Neural progenitor cell (in vitro differentiated cells): ENCODE measurements around the gene LDB2. TPM values are rescaled to one million over a fixed set of nuclear protein-coding genes. Genes with fewer than 3 reads are reported as not detected.

ENCODE experiments used
- DNase-seq: peaks from one replicate; pipeline ENCODE4 v3.0.0-alpha.2; 2016; ENCODE audit warnings: low spot score
- H2AFZ ChIP-seq: fragments of 200-600 bp; sonication (generic); replicated peaks from 2 replicates; pipeline ENCODE4 v1.6.1; 2016; ENCODE audit warnings: antibody characterized with exemption
- H3F3A ChIP-seq: fragments of 200-600 bp; sonication (generic); 2 replicates; pipeline ENCODE4 v1.6.1; 2016; ENCODE audit warnings: antibody characterized with exemption, low read depth
- H3K27ac ChIP-seq: fragments of 200-600 bp; sonication (generic); 2 replicates; pipeline ENCODE4 v1.5.1; 2016; ENCODE audit warnings: mild to moderate bottlenecking
- H3K27me3 ChIP-seq: fragments of 200-600 bp; sonication (generic); 2 replicates; pipeline ENCODE4 v1.6.1; 2016; ENCODE audit warnings: mild to moderate bottlenecking, moderate library complexity
- H3K36me3 ChIP-seq: fragments of 200-600 bp; sonication (generic); 2 replicates; pipeline ENCODE4 v1.5.1; 2016
- H3K4me1 ChIP-seq: fragments of 200-600 bp; sonication (generic); 2 replicates; pipeline ENCODE4 v1.6.1; 2016; ENCODE audit warnings: mixed run types
- H3K4me2 ChIP-seq: fragments of 200-600 bp; sonication (generic); 2 replicates; pipeline ENCODE4 v1.6.1; 2016
- H3K4me3 ChIP-seq: fragments of 200-600 bp; sonication (generic); 2 replicates; pipeline ENCODE4 v1.5.1; 2016
- H3K79me2 ChIP-seq: fragments of 200-600 bp; sonication (generic); 2 replicates; pipeline ENCODE4 v1.6.1; 2016; ENCODE audit warnings: low read depth
- H3K9ac ChIP-seq: fragments of 200-600 bp; sonication (generic); 2 replicates; pipeline ENCODE4 v1.6.1; 2016
- H3K9me3 ChIP-seq: fragments of 200-600 bp; sonication (generic); 2 replicates; pipeline ENCODE4 v1.5.1; 2016; ENCODE audit warnings: low read depth
- H4K20me1 ChIP-seq: fragments of 200-600 bp; sonication (generic); 2 replicates; pipeline ENCODE4 v1.6.1; 2016; ENCODE audit warnings: low read depth
- H3K27ac Mint-ChIP-seq: 3 replicates; pipeline ENCODE4 v1.8.0; 2021; ENCODE audit warnings: mixed read lengths
- H3K27me3 Mint-ChIP-seq: 2 replicates; pipeline ENCODE4 v1.8.0; 2022; ENCODE audit warnings: low read depth, mild to moderate bottlenecking, inconsistent platforms, moderate library complexity, mixed read lengths; ENCODE audit not compliant: insufficient read depth
- H3K36me3 Mint-ChIP-seq: 3 replicates; pipeline ENCODE4 v1.8.0; 2021; ENCODE audit warnings: mixed read lengths
- H3K4me1 Mint-ChIP-seq: 3 replicates; pipeline ENCODE4 v1.8.0; 2021; ENCODE audit warnings: mixed read lengths
- H3K4me3 Mint-ChIP-seq: 3 replicates; pipeline ENCODE4 v1.8.0; 2021; ENCODE audit warnings: mild to moderate bottlenecking, moderate library complexity, mixed read lengths
- H3K9me3 Mint-ChIP-seq: 3 replicates; pipeline ENCODE4 v1.8.0; 2020; ENCODE audit warnings: mixed read lengths
- EZH2 ChIP-seq: fragments of 200-600 bp; sonication (generic); IDR thresholded peaks from 2 replicates; pipeline ENCODE4 v1.6.1; 2017; ENCODE audit warnings: antibody characterized with exemption, mild to moderate bottlenecking, moderate library complexity
- EZH2phosphoT487 ChIP-seq: fragments of 200-600 bp; sonication (generic); IDR thresholded peaks from 2 replicates; pipeline ENCODE4 v1.6.1; 2017; ENCODE audit warnings: antibody characterized with exemption
- total RNA-seq: library from RNA; depleted of rRNA; stranded (reverse); fragments of >200 nt; gene quantifications from 2 replicates; pipeline ENCODE4 v1.2.3, GENCODE V29; 2015; ENCODE audit warnings: low replicate concordance
- TF ChIP-seq, protein P1 (sequence below): fragments of 200-600 bp; sonication (generic); IDR thresholded peaks from 2 replicates; pipeline ENCODE4 v1.5.1; 2017; ENCODE audit warnings: antibody characterized with exemption, mild to moderate bottlenecking

LDB2 gene
- total RNA-seq, 1 donor from 2014 or later: 24.3 TPM

DNA sequence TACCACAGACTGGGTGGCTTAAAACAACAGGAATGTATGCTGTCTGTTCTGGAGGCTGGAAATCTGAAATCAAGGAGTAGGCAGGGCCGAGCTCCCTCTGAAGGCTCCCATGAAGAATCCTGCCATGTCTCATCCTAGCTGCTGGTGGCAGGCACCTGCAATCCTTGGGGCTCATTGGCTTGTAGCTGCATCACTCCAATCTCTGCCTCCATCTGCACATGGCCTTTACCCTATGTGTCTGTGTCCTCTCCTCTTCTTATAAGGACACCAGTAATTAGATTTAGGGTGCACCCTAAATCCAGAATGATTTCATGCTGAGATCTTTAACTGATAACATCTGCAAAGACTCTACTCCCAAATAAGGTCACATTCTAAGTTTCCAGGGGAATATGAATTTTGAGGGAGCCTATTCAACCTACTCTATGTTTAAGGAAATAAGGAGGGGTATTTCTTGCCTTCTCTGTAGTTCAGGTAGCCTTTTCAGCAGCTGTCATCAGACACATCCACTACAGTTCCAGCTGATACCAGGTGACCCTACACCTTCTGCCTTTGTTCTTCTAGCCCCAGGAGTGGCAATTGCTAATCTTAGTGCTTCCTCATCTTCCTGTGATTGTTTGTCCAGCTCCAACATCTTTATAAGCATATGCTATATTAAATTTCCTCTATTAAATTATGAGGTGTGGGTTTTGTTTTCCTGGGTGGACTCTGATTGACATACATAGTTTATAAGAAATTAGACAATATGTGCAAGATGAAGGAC is 377.1 kb downstream of the LDB2 start:
- DNase-seq: no peak

DNA sequence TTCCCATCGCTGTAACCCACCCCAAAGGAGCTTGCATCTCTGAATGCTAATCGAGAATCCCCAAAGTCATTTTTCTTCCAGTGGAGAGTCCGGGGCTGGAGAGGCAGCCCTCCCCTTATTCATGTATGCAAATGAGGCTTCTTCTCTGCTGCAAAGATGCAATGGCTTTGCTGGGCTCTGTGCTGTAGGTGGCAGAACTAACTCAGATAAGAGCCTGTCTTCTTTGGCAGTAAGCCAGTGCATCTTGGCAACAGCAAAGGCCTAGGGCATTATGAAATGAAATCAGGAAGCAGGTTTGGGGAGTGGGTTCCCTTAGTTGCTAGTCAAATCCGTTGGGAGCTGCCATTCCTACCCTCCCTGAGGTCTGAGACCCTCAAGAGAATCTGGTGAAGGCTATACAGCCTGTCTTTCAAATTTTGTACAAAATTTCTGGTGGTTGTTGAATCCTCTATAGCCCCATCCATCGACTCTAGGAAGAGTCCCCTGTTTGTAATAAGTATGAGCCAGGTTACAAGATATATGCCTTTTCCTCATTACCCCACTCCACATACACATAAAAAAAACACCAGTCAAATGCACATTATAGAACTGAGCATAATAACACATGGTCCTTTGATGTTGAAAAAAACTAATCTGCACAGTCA is 381.5 kb downstream of the LDB2 start:
- Histone ChIP-seq H2AFZ (no peak overlapping the region), H3K27ac (no peak overlapping the region), H3K36me3 (no peaks in the 10 kb centered on the region), H4K20me1 (no peaks in the 10 kb centered on the region), H3K4me2 (no peak overlapping the region), H3K4me3 (no peak overlapping the region), H3K9me3 (no peaks in the 10 kb centered on the region), H3K4me1 (no peaks in the 10 kb centered on the region), H3K9ac (no peak overlapping the region), H3K79me2 (no peaks in the 10 kb centered on the region), H3F3A (no peaks in the 10 kb centered on the region), H3K27me3 (no peaks in the 10 kb centered on the region)
- peak overlapping the region; percentile 7 for H3K27ac Mint-ChIP-seq
- no peak for TF ChIP-seq EZH2
- TF ChIP-seq, protein P1, sequence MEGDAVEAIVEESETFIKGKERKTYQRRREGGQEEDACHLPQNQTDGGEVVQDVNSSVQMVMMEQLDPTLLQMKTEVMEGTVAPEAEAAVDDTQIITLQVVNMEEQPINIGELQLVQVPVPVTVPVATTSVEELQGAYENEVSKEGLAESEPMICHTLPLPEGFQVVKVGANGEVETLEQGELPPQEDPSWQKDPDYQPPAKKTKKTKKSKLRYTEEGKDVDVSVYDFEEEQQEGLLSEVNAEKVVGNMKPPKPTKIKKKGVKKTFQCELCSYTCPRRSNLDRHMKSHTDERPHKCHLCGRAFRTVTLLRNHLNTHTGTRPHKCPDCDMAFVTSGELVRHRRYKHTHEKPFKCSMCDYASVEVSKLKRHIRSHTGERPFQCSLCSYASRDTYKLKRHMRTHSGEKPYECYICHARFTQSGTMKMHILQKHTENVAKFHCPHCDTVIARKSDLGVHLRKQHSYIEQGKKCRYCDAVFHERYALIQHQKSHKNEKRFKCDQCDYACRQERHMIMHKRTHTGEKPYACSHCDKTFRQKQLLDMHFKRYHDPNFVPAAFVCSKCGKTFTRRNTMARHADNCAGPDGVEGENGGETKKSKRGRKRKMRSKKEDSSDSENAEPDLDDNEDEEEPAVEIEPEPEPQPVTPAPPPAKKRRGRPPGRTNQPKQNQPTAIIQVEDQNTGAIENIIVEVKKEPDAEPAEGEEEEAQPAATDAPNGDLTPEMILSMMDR: peak; percentile 33
- H3K36me3 Mint-ChIP-seq: no peaks in the 10 kb centered on the region
- H3K9me3 Mint-ChIP-seq: no peaks in the 10 kb centered on the region
- no peak overlapping the region for H3K4me3 Mint-ChIP-seq
- H3K27me3 Mint-ChIP-seq: peaks cover 2% of the 10 kb centered on the region
- DNase-seq: peak; percentile 27
- H3K4me1 Mint-ChIP-seq: peaks cover 9% of the 10 kb centered on the region

More for the DNA sequence above, 377.1 kb downstream of the LDB2 start:
- Mint-ChIP-seq H3K36me3 (no peaks in the 10 kb centered on the region), H3K4me3 (no peak overlapping the region), H3K9me3 (no peaks in the 10 kb centered on the region), H3K27me3 (peaks cover 2% of the 10 kb centered on the region), H3K4me1 (peaks cover 9% of the 10 kb centered on the region), H3K27ac (no peak overlapping the region)
- H3K4me3 ChIP-seq: no peak overlapping the region
- no peak overlapping the region for H2AFZ ChIP-seq
- H3K4me2 ChIP-seq: no peak overlapping the region
- TF ChIP-seq EZH2phosphoT487 (no peak), EZH2 (no peak)
- TF ChIP-seq, protein P1: no peak
- H3K79me2 ChIP-seq: no peaks in the 10 kb centered on the region
- no peaks in the 10 kb centered on the region for H3K27me3 ChIP-seq
- H3K9ac ChIP-seq: no peak overlapping the region
- no peaks in the 10 kb centered on the region for H3K9me3 ChIP-seq
- H3K36me3 ChIP-seq: no peaks in the 10 kb centered on the region
- no peaks in the 10 kb centered on the region for H3K4me1 ChIP-seq
- H3K27ac ChIP-seq: no peak overlapping the region
- no peaks in the 10 kb centered on the region for H3F3A ChIP-seq
- no peaks in the 10 kb centered on the region for H4K20me1 ChIP-seq

DNA sequence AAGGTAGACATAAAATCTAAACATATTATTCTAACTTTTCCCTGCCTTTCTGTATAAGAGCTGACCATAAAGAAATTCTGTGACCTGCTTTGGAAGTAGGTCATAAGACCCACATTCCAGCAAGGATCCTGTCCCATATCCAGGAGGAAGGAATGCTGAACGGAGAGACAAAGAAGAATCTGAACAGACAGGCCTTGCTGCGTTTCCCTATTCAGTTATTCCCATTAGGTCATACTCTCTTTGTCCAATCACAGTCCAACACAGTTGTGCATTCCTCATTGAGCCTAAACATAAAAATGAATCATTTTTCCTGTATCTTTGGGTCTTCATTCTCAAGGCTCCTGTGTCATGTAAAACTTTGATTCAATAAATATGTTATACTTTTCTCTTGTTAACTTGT is 384.6 kb downstream of the LDB2 start:
- Histone ChIP-seq H3K27ac (no peak overlapping the region), H3K36me3 (peaks cover 8% of the 10 kb centered on the region), H3K9ac (no peak overlapping the region), H3K4me2 (no peak overlapping the region), H3K4me1 (no peaks in the 10 kb centered on the region), H3K4me3 (no peak overlapping the region), H3K79me2 (no peaks in the 10 kb centered on the region), H3K9me3 (no peaks in the 10 kb centered on the region), H3F3A (no peaks in the 10 kb centered on the region), H2AFZ (no peak overlapping the region), H4K20me1 (no peaks in the 10 kb centered on the region), H3K27me3 (no peaks in the 10 kb centered on the region)
- peaks cover 3% of the 10 kb centered on the region for H3K9me3 Mint-ChIP-seq
- peaks cover 12% of the 10 kb centered on the region for H3K4me1 Mint-ChIP-seq
- H3K27me3 Mint-ChIP-seq: peaks cover 1% of the 10 kb centered on the region
- H3K4me3 Mint-ChIP-seq: no peak overlapping the region
- H3K27ac Mint-ChIP-seq: no peak overlapping the region
- TF ChIP-seq EZH2 (no peak), EZH2phosphoT487 (no peak)
- TF ChIP-seq, protein P1: no peak
- no peak for DNase-seq
- H3K36me3 Mint-ChIP-seq: peaks cover 7% of the 10 kb centered on the region
